CD14-positive monocyte (primary cell): ENCODE measurements around the gene LUZP2. TPM values are rescaled to one million over a fixed set of nuclear protein-coding genes. Genes with fewer than 3 reads are reported as not detected.

Experiments used
- DNase-seq, 3 donors: peaks; one replicate each; pipeline ENCODE4 v3.0.0-alpha.2; 2011 to 2022
- H2AFZ ChIP-seq: 2 replicates; pipeline ENCODE4 v1.6.0; 2012; ENCODE audit warnings: mild to moderate bottlenecking, low read depth, low read length, inconsistent platforms; ENCODE audit not compliant: insufficient read depth, poor library complexity, severe bottlenecking
- H3K27ac ChIP-seq, 2 donors: 1 replicate in 1 of 2; 2 replicates in 1 of 2; pipeline ENCODE4 v1.5.1; 2012 to 2013; ENCODE audit warnings: low read length in 2 of 2, control low read depth in 1 of 2, inconsistent platforms in 1 of 2, low read depth in 1 of 2, mild to moderate bottlenecking in 1 of 2
- H3K27me3 ChIP-seq, 2 donors: one replicate each; pipeline versions ENCODE4 v1.6.0 to v1.6.1; 2011 to 2013; ENCODE audit warnings: low read length in 2 of 2; ENCODE audit not compliant: control insufficient read depth in 2 of 2, insufficient read depth in 2 of 2
- H3K36me3 ChIP-seq, 2 donors: replicated peaks in 1 of 2; 1 replicate in 1 of 2; 2 replicates in 1 of 2; pipeline versions ENCODE4 v1.5.1 to v1.6.1; 2012 to 2013; ENCODE audit warnings: low read length in 2 of 2, control low read depth in 1 of 2, inconsistent platforms in 1 of 2, mild to moderate bottlenecking in 1 of 2; ENCODE audit not compliant: insufficient read depth in 2 of 2, control insufficient read depth in 1 of 2
- H3K4me1 ChIP-seq, 2 donors: 1 replicate in 1 of 2; 2 replicates in 1 of 2; pipeline versions ENCODE4 v1.5.1 to v1.6.1; 2012 to 2013; ENCODE audit warnings: low read length in 2 of 2, control low read depth in 1 of 2, inconsistent platforms in 1 of 2, mild to moderate bottlenecking in 1 of 2, moderate library complexity in 1 of 2; ENCODE audit not compliant: insufficient read depth in 2 of 2, control insufficient read depth in 1 of 2
- H3K4me2 ChIP-seq: replicated peaks from 2 replicates; pipeline ENCODE3; 2012; ENCODE audit warnings: low read length, moderate library complexity, mild to moderate bottlenecking; ENCODE audit not compliant: poor library complexity, severe bottlenecking; ENCODE audit errors: extremely low read depth
- H3K4me3 ChIP-seq, 3 experiments: fragments of 200-600 bp in 1 of 3; sonication (generic) in 1 of 3; replicated peaks in 1 of 3; 1 replicate in 2 of 3; 2 replicates in 1 of 3; pipeline ENCODE4 v1.5.1; 2011 to 2013; ENCODE audit warnings: low read length in 3 of 3, mild to moderate bottlenecking in 3 of 3, control low read depth in 2 of 3, low read depth in 2 of 3, inconsistent platforms in 1 of 3, moderate library complexity in 1 of 3
- H3K79me2 ChIP-seq: 2 replicates; pipeline ENCODE4 v1.6.0; 2012; ENCODE audit warnings: mild to moderate bottlenecking, control low read depth, inconsistent platforms, low read length, moderate library complexity; ENCODE audit not compliant: insufficient read depth
- H3K9ac ChIP-seq: 2 replicates; pipeline ENCODE4 v1.6.0; 2017; ENCODE audit warnings: low read length, mild to moderate bottlenecking; ENCODE audit not compliant: insufficient read depth, poor library complexity, severe bottlenecking
- H3K9me3 ChIP-seq, 2 donors: replicated peaks in 1 of 2; 1 replicate in 1 of 2; 2 replicates in 1 of 2; pipeline versions ENCODE4 v1.5.1 to v1.6.1; 2012 to 2013; ENCODE audit warnings: low read length in 2 of 2, control low read depth in 1 of 2; ENCODE audit not compliant: control insufficient read depth in 1 of 2, insufficient read depth in 1 of 2
- H4K20me1 ChIP-seq: 2 replicates; pipeline ENCODE4 v1.6.0; 2012; ENCODE audit warnings: mild to moderate bottlenecking, low read length, control low read depth, moderate library complexity; ENCODE audit not compliant: insufficient read depth
- H3K27ac Mint-ChIP-seq, 7 donors: one replicate each; pipeline ENCODE4 v1.8.0; 2020; ENCODE audit warnings: mild to moderate bottlenecking in 7 of 7, mixed read lengths in 7 of 7, moderate library complexity in 6 of 7, inconsistent platforms in 2 of 7
- H3K27me3 Mint-ChIP-seq, 3 donors: one replicate each; pipeline ENCODE4 v1.8.0; 2021 to 2022; ENCODE audit warnings: low read depth in 3 of 3, mild to moderate bottlenecking in 3 of 3, mixed read lengths in 3 of 3, moderate library complexity in 3 of 3, inconsistent platforms in 1 of 3
- H3K36me3 Mint-ChIP-seq, 2 donors: one replicate each; pipeline ENCODE4 v1.8.0; 2020; ENCODE audit warnings: mixed read lengths in 2 of 2, inconsistent platforms in 1 of 2, mild to moderate bottlenecking in 1 of 2
- H3K4me1 Mint-ChIP-seq: one replicate; pipeline ENCODE4 v1.8.0; 2020; ENCODE audit warnings: mild to moderate bottlenecking, mixed read lengths
- H3K4me3 Mint-ChIP-seq, 2 donors: one replicate each; pipeline ENCODE4 v1.8.0; 2020; ENCODE audit warnings: mild to moderate bottlenecking in 2 of 2, mixed read lengths in 2 of 2, moderate library complexity in 1 of 2
- H3K9me3 Mint-ChIP-seq, 7 donors: one replicate each; pipeline ENCODE4 v1.8.0; 2020 to 2022; ENCODE audit warnings: mixed read lengths in 7 of 7, mild to moderate bottlenecking in 6 of 7, moderate library complexity in 6 of 7, inconsistent platforms in 2 of 7
- CTCF ChIP-seq: fragments of 200-600 bp; IDR thresholded peaks from one replicate; pipeline ENCODE4 v1.8.0; 2022; ENCODE audit warnings: antibody characterized with exemption, mild to moderate bottlenecking
- WGBS: methylation state at CpG from one replicate; pipeline ENCODE4 v1.1.5; 2013; ENCODE audit warnings: missing lambda C conversion rate; ENCODE audit not compliant: insufficient coverage; 5-methylcytosine and 5-hydroxymethylcytosine counted together
- intact Hi-C, 2 donors: fragments of 100-400 bp; cut with micrococcal nuclease; formaldehyde crosslinking; loops; one replicate each; pipeline versions ENCODE4 v1.15.0 to v1.15.1; 2023
- polyA plus RNA-seq, 3 donors: library from polyadenylated mRNA; depleted of rRNA in 1 of 3; unstranded in 2 of 3; stranded (reverse) in 1 of 3; fragments of 300-500 nt in 2 of 3; fragments of >200 nt in 1 of 3; fragmentation: Illumina TruSeq in 2 of 3; gene quantifications; 1 replicate in 2 of 3; 2 replicates in 1 of 3; pipeline ENCODE4 v1.2.3, GENCODE V29; 2012 to 2021

Gene LUZP2
- polyA plus RNA-seq, 3 donors, result not detected

- H2AFZ ChIP-seq, result no peak overlapping the region
- H3K4me3 ChIP-seq, result no peak overlapping the region
- H3K4me2 ChIP-seq, result no peak overlapping the region
- no peaks in the 10 kb centered on the region for H3K36me3 Mint-ChIP-seq
- H3K4me3 Mint-ChIP-seq, result no peak overlapping the region
- peaks cover 10% of the 10 kb centered on the region for H3K4me1 Mint-ChIP-seq
- TF ChIP-seq CTCF, result no peak
- H3K27ac Mint-ChIP-seq, result no peak overlapping the region
- H3K27me3 Mint-ChIP-seq, result no peaks in the 10 kb centered on the region
- no peaks in the 10 kb centered on the region for H3K9me3 ChIP-seq
- H3K4me1 ChIP-seq, result peaks cover 0 to 6% of the 10 kb centered on the region in 2 donors
- intact Hi-C loops, result no loop called here
- H3K9me3 Mint-ChIP-seq, result peaks cover 0 to 5% (median 0%) of the 10 kb centered on the region in 7 donors
- H3K27ac ChIP-seq, result no peak overlapping the region
- no peaks in the 10 kb centered on the region for H4K20me1 ChIP-seq
- H3K79me2 ChIP-seq, result no peaks in the 10 kb centered on the region
- WGBS, result 86% methylated on average over 1 of the region's 3 CpGs
- DNase-seq, result no peak
- no peaks in the 10 kb centered on the region for H3K27me3 ChIP-seq
- no peaks in the 10 kb centered on the region for H3K36me3 ChIP-seq
- H3K9ac ChIP-seq, result no peak overlapping the region
Measured at GRCh38 chr11:24759742-24760141, 262.9 kb downstream of the LUZP2 start.

- peaks cover 0 to 2% (median 0%) of the 10 kb centered on the region in 3 donors for H3K27me3 Mint-ChIP-seq
- peak in 1 of 3 donors; percentile 30 for DNase-seq
- no peaks in the 10 kb centered on the region for H4K20me1 ChIP-seq
- no peaks in the 10 kb centered on the region for H3K9me3 ChIP-seq
- peaks cover 0 to 6% of the 10 kb centered on the region in 2 donors for H3K4me1 ChIP-seq
- H3K27ac Mint-ChIP-seq, result no peak overlapping the region
- no peaks in the 10 kb centered on the region for H3K36me3 ChIP-seq
- H3K36me3 Mint-ChIP-seq, result no peaks in the 10 kb centered on the region
- no peak overlapping the region for H3K27ac ChIP-seq
- no peak overlapping the region for H3K4me3 Mint-ChIP-seq
- no peaks in the 10 kb centered on the region for H3K79me2 ChIP-seq
- peaks cover 10% of the 10 kb centered on the region for H3K4me1 Mint-ChIP-seq
- no peak overlapping the region for H3K4me2 ChIP-seq
- H3K27me3 ChIP-seq, result no peaks in the 10 kb centered on the region
- intact Hi-C loops, result no loop called here
- no peak overlapping the region for H3K4me3 ChIP-seq
- TF ChIP-seq CTCF, result no peak
- H3K9me3 Mint-ChIP-seq, result peaks cover 0 to 5% (median 0%) of the 10 kb centered on the region in 7 donors
- no peak overlapping the region for H2AFZ ChIP-seq
- H3K9ac ChIP-seq, result no peak overlapping the region
Measured at GRCh38 chr11:24760681-24761080, 263.8 kb downstream of the LUZP2 start.
